Measurements from ENCODE around the gene HES3.

Gene HES3

GRCh38 chr1:6258675-6259074 lies 14.7 kb downstream of the HES3 start:
- Histone ChIP-seq H3K27me3 (ENCODE audit: insufficient read depth, poor library complexity, severe bottlenecking) (peaks cover 34% of the 10 kb centered on the region), H3K4me3 (replicated peaks; ENCODE audit: insufficient read depth, low read length) (no peak overlapping the region), H3K27ac (replicated peaks) (no peak overlapping the region)
- TF ChIP-seq REST (IDR thresholded peaks at IDR 0.05; ENCODE audit: insufficient replicate concordance, low read depth) = no peak
- no peak for TF ChIP-seq GABPA (IDR thresholded peaks at IDR 0.05; ENCODE audit: low read depth)
- no peak for TF ChIP-seq SPI1 (IDR thresholded peaks at IDR 0.05; ENCODE audit: borderline replicate concordance, low read depth)
- TF ChIP-seq POLR2AphosphoS5 (IDR thresholded peaks at IDR 0.05; ENCODE audit: low read depth) = no peak
- TF ChIP-seq CTCF (IDR thresholded peaks at IDR 0.05; ENCODE audit: insufficient read depth, low read length) = no peak
- no peak for DNase-seq (ENCODE audit: low read depth in 1 of 2, low spot score in 1 of 2)

- H3K27me3 ChIP-seq (ENCODE audit: insufficient read depth, poor library complexity, severe bottlenecking) = peaks cover 31% of the 10 kb centered on the region
- H3K4me3 ChIP-seq (replicated peaks; ENCODE audit: insufficient read depth, low read length) = peak overlapping the region; percentile 36
- H3K27ac ChIP-seq (replicated peaks) = no peak overlapping the region
- peak; percentile 71 to 90 for DNase-seq (ENCODE audit: low read depth in 1 of 2, low spot score in 1 of 2)
- TF ChIP-seq SPI1 (IDR thresholded peaks at IDR 0.05; ENCODE audit: borderline replicate concordance, low read depth) (no peak), CTCF (IDR thresholded peaks at IDR 0.05; ENCODE audit: insufficient read depth, low read length) (no peak), POLR2AphosphoS5 (IDR thresholded peaks at IDR 0.05; ENCODE audit: low read depth) (no peak), REST (IDR thresholded peaks at IDR 0.05; ENCODE audit: insufficient replicate concordance, low read depth) (no peak), GABPA (IDR thresholded peaks at IDR 0.05; ENCODE audit: low read depth) (no peak)
Measured at GRCh38 chr1:6259491-6260362, 15.7 kb downstream of the HES3 start.

- peak overlapping the region; percentile 36 for H3K4me3 ChIP-seq (replicated peaks; ENCODE audit: insufficient read depth, low read length)
- DNase-seq (ENCODE audit: low read depth in 1 of 2, low spot score in 1 of 2) = no peak
- H3K27me3 ChIP-seq (ENCODE audit: insufficient read depth, poor library complexity, severe bottlenecking) = peaks cover 28% of the 10 kb centered on the region
- TF ChIP-seq REST (IDR thresholded peaks at IDR 0.05; ENCODE audit: insufficient replicate concordance, low read depth) = no peak
- TF ChIP-seq GABPA (IDR thresholded peaks at IDR 0.05; ENCODE audit: low read depth) = no peak
- no peak for TF ChIP-seq SPI1 (IDR thresholded peaks at IDR 0.05; ENCODE audit: borderline replicate concordance, low read depth)
- no peak for TF ChIP-seq POLR2AphosphoS5 (IDR thresholded peaks at IDR 0.05; ENCODE audit: low read depth)
- TF ChIP-seq CTCF (IDR thresholded peaks at IDR 0.05; ENCODE audit: insufficient read depth, low read length) = no peak
- H3K27ac ChIP-seq (replicated peaks) = no peak overlapping the region
Measured at GRCh38 chr1:6260433-6260934, 16.5 kb downstream of the HES3 start.
